ENCODE measurements around the gene FBXO46.
A peak's percentile ranks its signal among the peaks of the same experiment; 100 is the strongest.
"Not testable (repeated sequence)": the region's sequence is repeated elsewhere in the genome, so short reads cannot be mapped to it uniquely, and the experiment has no call there.

The FBXO46 gene

DNA sequence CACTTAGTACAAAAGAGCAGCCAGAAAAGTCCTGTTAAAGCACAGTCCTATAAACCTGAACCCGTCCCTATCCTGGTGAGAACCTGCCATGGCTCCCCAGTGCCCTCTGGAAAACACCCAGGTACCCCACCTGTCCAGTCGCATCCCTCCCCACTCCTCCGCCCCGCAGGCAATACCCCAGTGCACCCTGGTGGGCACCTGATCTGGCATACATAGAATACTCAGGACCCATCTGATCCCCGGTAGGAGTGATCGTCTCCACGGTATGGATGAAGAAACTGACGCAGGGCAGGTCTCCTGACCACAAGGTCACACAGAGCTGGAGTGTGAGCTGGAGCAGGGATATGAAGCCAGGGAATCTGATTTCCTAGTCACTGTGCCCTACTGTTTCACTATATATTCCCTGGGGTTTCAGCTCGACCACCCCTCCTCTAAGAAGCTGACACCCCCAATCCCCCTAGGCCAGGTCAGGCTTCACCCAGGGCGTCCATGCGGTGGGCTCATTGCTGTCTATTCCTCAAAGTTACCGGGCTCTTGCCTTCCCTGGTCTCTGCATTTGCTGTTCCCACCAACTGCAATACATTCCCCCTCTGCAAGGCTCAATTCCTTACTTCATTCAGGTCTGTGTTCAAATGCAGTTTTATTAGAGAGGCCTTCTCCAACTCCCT lies 12.6 kb downstream of the FBXO46 start:
- DNase-seq: no peak

DNA sequence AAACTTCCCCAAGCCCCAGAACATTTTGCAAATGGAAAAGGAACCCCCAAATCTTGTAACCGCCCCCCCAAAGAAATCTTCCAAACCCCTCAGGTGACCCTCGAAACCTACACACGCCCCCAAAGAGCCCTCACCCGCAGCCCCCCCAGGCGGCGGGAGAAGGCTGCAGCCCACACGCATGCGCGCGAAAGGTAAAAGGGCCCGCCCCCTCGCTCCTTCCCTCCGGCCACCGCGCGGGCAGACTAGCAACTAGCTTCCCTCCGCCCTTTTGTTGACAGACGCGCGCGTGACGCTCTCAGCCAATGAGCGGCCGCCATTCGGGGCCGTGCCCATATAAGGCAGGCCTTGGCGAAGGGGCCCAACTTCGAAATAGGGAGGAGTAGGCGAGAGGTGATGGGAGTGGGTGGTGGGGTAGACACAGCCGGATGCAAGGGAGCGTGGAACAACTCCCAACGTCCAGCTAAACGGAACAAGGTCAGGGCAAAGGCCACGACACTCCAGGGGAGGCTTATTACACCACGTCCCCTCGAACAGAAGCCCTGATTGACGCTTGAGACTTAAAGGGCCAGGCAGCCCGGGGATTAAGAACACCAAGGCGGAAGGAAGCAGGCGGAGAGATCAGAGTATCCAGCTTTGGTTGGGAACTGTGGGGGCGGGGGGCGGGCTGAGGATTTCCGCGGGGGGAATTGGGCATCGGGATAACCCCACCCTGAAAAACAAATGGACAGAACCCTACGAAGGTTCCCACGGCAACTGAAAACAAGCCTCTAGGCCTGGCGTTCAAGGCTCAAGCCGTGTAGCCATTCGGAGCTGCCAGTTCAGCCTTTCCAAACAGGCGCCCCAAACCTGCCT lies 13.3 kb downstream of the FBXO46 start:
- peak; percentile 99 for DNase-seq

DNA sequence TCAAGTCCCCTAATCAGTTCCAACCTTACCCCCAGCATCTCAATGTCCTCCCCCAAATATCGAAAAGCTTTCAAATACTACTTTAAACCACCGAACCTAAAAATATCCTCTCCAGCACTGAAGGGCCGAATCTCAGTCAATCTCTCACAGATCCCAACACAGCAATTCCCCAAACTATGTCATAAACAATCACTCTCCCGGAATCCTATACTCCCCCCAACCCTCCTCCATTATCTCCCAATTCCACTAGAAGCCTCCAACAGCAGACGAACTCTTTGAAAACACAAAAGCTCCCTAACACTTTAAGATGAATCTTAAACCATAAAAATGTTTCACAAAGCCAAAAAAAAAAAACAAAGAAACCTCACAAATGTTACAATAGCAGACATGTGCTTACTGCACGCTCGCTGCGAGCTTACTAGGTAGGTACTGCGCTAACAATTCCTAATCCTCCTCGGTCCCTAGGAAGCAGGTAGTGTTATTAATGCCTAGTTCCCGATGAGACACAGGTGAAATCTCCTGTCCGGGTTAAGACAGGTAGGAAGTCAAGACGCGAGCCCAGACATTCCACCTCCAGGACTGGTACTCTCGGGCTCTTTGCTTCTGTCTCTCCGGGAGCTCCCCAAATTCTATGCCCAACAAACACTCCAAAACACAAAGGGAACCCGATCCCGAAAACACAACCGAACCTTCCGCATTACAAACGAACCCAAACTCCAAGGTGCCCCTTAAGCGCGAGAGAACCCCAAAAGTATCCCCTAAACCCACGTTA lies 14.2 kb downstream of the FBXO46 start:
- no peak for DNase-seq

DNA sequence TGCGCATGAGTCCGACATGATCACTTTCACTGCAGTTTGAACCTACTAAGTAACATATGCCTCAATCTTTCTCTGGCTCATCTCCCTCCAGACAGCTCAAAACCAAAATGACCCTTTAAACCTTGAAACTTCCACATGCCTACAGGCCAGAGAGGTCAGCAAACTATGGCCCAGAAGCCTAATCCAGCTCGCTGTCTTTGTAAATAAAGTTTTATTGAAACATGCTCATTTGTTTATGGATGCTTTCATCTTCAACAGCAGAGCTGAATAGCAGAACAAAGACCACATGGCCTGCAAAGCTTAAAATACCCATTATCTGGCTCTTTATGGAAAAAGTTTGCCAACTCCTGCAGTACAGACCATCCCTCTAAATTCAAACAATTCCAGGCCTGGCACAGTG lies 15.6 kb downstream of the FBXO46 start:
- DNase-seq: no peak

DNA sequence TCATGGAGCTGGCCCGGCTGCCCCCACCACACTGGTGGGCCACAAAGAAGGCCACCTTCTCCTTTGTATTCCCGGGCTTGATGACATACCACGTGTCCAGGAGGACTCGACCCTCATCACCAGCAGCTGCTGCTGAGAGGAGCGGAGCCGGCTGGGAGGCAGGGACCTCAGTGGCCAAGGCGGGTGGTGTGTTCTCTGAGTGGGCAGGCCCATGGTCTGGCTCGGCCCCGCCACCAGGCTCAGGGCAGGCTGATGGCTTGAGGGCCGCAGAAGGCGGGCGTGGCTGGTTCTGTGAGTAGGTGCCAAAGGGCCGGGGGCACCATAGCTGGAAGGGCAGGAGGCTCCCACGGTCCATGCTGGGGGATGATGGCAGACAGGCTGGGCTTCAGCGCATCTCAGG lies 17.6 kb downstream of the FBXO46 start:
- DNase-seq: no peak

DNA sequence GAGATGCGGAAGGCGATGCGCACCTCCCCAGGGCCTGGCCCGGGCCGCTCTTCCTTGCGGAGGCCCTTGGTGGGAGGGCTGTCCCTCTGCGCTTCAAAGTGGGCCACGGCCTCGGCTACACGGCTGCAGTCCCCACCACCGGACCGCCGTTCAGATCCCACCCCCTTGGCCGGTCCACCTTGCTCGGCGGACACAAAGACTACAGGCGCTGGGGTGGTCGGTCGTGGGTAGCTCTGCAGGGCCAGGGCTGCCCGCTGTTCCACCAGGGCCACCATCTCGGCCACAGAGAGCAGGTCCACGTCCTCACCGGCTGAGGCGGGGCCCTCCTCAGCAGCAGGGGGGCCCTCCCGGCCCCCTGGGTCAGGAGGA lies 18.0 kb downstream of the FBXO46 start:
- DNase-seq: no peak

DNA sequence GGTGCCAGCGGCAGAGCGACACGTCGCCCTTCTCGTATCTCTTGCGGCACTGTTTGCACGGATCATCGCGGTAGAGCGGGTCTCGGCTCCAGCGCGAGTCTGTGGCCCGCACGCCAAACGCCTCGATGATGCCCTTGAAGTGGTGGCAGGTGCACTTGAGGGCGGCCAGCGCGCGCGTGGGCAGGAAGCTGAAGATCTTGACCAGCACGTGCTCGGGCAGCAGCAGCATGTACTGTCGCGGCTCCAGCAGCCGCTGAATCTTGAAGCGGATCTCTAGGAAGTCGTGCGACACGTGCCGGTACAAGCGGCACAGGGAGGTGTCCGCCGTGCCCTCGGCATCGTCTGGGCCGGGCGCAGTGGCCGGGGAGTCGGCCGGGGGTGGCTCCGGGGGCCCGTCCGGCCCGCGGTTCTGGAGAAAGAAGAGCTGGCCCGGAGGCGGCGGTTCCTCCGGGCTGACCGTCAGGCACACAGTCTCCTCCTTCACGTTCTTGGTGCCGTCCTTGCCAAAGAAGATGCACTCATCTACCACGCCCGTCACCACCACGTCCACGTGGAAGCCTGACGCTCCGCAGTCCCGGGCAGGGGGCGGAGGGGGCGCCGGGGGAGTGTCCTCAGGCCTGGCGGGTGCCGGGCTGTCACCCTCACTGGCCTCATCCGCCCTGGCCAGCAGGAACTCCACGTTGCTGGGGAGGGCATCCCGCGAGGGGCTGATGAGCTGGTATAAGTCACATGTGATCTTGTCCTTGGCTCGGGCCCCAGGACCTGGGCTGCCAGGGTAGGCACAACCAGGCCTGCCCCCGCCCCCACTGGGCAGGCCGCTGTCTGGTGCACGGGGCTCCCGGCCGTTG lies 18.6 kb downstream of the FBXO46 start:
- no peak for DNase-seq

DNA sequence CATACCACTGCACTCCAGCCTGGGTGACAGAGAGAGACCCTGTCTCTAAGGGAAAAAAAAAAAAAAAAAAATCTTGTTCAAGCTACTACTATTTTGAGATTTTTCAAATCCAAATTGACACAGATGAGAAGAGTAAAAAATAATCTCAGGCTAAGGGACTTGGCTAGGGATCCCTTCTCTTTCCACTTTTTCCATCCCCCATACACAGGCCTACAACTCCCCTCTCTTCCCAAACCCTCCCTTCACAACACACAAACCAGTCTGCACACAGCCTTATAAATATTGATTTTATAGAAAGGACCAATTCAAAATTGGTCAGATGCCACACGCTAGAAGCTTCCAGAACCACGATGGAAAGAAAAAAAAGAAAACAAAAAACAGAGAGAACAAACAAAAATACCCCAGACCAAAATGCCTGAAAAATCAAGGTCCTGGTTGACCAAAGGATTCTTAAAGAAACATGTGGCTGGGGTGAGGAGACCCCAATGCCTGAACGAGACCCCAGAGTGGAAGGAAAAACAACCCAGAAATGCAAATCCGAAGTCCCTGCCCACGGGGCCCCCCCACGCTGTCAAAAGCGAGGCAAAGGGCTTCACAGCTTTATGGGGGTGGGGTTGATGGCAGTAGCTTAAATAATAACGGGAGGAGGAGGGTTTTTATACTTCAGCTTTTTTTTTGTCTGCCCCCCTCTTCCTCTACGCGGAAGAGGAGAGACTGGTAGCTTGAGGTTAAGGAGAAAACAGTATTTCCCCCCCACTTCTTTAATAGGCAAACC lies 20.2 kb downstream of the FBXO46 start:
- DNase-seq: no peak

DNA sequence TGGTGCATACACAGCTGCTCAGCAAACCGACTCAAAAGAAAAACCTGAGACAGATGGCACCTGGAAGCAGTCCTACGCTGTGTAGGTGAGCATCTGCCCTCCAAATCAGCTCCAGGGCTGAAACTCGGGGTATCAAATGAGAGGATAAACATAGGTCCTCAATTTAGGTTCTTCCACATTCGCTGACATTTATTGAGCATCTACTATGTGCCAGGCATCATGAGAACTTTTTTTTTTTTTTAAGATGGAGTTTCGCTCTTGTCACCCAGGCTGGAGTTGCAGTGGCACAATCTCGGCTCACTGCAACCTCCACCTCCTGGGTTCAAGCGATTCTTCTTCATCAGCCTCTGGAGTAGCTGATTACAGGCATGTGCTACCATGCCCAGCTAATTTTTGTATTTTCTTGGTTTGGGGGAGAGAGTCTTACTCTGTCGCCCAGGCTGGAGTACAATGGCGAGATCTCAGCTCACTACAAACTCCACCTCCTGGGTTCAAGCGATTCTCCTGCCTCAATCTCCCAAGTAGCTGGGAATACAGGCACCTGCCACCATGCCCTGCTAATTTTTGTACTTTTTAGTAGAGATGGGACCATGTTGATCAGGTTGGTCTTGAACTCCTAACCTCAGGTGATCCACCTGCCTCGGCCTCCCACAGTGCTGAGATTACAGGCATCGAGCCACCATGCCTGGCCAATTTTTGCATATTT lies 24.8 kb downstream of the FBXO46 start:
- no peak for DNase-seq

DNA sequence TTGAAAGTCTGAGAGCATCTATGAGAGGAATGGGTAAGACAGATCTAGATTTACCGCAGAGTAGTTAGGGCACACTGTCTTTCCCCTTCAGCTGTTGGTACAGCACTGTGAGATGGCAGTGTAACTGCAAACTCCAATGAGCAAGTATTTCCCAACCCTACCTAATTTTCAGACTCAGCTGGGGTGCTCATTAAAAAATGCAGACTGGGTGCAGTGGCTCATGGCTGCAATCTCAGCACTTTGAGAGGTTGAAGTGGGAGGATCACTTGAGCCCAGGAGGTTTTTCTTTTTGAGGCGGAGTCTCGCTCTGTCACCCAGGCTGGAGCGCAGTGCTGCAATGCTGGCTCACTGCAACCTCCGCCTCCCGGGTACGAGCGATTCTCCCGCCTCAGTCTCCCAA lies 25.6 kb downstream of the FBXO46 start:
- no peak for DNase-seq

DNA sequence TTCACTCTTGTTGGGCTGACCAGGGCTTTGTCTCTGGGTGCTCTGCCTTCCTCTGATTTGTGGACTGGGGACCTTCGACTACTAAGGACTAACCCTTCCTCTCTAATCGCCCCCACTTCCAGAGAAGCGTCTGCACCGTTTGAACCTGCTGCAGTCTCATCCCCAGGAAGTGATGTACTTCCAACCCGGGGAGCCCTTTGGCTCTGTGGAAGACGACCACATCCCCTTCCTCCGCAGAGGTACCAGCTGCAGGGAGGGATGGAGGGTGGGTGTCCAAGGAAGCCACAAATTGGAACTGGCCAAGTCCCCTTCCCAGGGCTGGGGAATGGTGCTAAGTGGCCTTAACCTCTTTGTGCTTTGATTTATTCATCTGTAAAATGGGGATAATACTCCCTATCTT lies 29.0 kb downstream of the FBXO46 start:
- DNase-seq: no peak

DNA sequence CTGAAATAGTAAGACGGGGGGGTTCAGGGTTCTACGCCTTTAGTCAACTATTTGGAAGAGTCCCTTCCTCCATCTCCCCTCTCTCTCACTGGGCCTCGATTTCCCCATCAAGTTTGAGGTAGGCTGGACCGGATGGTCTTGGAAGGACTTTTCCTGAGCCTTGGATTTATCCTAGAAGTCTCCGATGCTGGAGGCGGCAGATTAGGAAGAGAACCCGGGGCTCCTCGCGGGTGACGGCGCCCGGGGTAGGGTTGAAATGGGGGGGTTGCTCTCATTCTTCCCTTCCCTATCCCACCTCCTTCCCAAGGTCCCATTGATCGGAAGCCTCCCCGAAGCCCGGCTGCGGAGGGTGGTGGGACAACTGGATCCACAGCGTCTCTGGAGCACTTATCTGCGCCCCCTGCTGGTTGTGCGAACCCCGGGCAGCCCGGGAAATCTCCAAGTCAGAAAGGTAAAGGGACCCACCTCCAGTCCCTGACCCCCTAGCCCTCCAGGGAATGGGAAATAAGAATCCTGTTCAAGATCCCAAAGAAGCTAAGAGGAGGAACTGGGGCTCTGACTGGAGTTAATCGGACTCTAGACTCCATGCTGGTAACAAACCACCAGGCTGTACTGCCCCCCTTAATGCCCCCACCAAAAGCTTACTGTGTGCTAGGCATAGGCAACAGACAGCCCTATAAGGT lies 37.4 kb downstream of the FBXO46 start:
- peak; percentile 80 for DNase-seq

DNA sequence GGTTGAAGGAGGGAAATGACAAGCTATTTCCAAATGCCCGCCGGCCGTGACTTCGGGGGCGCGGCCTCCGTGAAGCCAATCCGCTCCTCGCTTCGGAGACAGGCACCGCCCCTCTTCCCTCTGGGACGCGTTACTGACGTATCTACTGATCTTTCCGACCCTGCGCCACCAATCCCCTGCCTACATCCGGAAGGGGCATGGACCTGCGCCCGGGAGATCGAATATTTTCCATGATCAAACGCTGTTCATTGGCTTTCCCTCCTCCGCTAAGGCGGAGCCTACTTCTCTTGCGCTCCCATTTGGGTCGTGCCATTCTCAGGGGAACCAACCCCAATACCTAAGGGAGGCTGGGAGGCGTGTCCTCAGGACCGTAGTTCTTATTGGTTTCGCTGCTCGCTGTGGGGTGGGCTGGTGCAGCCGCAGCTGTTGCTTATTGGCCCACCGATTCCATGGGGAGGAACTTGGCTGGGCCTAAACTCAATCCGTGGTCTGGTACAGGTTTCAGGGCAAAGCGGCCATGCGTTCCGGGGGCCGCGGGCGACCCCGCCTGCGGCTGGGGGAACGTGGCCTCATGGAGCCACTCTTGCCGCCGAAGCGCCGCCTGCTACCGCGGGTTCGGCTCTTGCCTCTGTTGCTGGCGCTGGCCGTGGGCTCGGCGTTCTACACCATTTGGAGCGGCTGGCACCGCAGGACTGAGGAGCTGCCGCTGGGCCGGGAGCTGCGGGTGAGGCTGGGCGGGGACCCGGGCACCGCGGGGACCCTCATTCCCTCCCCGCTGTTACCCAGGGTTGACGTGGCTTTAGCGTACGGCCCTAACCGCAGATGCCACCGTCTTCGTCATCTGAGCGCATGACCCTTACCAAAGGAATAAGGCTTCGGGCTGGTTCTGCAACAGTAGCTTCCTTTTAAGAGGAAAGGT lies 38.2 kb downstream of the FBXO46 start, which contains the start of gene QPCTL:
Gene QPCTL, plus strand, starts transcription at position 480 of the 919 bp plus-strand sequence. Its CDS starts 38 bp downstream, at position 518.
- DNase-seq: peak; percentile 99

DNA sequence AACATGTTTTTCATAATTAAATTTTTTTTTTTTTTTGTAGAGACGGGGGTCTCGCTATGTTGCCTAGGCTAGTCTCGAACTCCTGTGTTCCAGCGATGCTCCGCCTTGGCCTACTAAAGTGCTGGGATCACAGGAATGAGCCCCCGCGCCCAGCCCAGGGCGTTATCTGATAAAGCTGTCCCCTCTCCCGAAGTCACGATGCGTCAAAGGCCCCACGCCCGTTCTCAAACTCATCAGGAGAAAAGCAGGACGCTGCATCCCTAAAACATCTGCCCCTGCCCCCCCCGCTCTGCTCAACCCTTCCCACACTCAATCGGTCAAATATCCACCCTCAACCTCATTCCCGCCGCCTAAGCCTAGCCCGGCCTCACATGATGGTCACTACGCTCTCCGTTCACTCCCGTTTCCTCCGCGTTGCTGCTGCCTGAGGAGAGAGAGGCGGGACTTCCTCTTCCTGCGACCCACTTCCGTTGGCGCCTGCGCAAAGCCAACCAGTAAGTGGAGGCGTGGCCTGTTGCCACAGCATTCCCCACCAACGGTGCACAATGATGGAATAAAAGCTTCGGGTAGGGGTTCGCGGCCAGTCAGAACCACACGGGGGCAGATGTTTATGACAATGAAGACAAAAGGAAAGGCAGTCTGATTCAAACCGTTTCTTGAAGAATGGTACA lies 39.0 kb downstream of the FBXO46 start, which contains the start of gene SNRPD2:
Gene SNRPD2, minus strand, starts transcription at position 438 of the 671 bp plus-strand sequence. Its CDS starts 65 bp downstream, at position 373.
- peak; percentile 96 for DNase-seq

DNA sequence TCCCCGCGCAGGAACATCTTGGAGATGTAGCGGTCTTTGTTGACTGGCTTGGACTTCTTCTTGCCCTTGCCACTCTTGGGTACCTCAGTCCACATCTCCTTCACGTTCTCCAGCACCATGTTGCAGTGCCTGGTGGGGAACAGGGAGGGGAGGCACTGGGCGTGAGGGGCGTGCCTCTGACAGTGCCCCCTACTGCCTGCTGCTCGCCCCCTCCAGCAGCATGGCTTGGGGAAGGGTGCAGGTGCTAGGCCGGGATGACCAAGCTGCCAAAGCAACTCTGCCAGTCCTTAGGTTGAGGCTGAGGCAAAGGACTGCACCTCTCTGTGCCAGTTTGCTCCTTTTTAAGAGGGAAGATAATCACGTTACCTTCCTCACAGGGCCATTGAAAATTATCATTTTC lies 43.1 kb downstream of the FBXO46 start:
- DNase-seq: no peak

DNA sequence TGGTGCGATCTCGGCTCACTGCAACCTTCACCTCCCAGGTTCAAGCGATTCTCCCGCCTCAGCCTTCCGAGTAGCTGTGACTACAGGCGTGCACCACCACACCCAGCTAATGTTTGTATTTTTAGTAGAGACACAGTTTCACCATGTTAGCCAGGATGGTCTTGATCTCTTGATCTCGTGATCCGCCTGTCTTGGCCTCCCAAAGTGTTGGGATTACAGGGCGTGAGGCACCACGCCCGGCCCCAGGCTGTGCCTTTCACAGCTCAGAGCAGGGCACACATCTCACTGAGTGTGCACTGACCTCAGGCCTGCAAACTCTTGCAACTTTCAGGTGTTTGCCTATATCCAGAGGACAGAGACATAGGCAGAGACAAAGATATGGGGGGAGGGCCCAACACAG lies 45.7 kb downstream of the FBXO46 start:
- DNase-seq: not testable (repeated sequence)

DNA sequence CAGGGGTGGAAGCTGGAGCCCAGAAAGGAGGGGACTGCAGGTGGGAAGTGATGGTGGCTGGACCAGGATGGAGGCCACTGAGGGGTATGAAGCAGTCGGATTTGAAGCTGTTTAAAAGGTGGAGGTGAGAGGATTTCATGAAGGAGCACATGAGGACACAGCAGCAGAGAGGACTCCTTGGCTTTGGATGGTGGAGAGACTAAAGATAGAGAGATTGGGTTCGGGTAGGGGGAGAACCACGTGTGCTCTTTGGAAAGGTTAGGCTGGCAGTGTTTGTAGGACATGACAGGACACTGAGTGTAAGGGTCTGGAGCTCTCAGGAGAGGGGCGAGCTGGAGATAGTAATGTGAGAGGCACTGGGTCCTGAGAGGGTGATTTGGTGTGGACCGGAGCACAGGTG lies 47.8 kb downstream of the FBXO46 start:
- DNase-seq: no peak

DNA sequence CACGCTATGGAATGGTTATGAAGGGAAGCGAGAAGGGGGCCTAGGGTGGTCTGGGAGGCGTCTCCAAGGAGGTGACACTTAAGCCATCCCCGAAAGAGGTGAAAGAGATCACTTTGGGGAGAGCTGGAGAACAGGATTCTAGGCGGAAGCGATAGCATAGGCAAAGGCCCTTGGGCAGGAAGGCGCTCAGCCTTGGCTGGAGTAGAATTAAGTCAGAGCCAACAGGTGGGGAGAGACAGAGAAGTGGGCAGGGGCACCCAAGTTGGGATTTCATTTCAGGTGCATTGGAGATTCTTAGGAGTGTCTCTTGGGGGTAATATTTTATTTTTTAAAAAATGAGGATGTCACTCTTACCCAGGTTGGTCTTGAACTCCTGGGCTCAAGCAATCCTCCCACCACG lies 48.6 kb downstream of the FBXO46 start:
- DNase-seq: no peak
